GM19240 (cell line): ENCODE results near the gene SLC36A4.
"Not testable (repeated sequence)": the region's sequence is repeated elsewhere in the genome, so short reads cannot be mapped to it uniquely, and the experiment has no call there.

Source experiments
- DNase-seq: peaks from one replicate; pipeline ENCODE4 v3.0.0; 2011; ENCODE audit warnings: low spot score; ENCODE audit not compliant: insufficient read length

SLC36A4 gene

DNA sequence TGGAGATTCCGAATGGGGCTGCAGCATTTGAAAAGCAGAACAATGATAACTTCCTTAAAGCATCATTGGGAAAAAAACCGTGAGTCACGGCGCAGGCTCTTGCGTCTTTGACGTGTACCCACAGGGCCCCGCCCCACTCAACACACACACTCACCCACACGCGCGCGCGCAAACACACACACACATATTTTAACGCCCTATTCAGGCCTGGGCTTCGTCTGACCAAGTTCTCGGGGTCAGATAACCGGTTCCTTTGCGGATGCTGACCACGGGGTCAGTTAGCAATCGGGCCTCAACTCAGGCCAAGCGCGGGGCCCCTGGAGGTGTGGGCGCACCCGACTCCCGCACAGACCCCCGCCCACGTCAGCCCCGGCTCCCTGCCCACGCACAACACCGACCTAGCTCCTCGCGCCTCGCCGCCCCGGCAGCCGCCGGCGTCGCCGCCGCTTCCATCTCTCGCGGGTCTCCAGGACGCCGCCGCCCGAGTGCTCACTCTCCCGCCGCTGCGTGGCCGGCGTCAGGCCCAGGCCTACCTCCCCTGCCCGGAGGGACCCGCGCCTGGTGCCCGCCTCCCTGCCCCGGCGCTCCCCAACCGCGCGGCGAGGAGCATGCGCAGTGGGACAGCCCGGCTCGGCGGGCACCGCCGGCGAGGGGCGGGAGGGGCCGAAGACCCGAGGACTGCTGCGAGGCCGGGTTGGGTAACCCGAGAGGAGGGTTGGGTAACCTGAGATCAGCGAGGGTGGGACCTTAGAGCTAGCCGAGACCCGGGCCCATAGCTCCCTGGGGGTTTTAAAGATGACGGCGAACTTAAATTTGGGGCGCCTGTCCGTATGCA is at the start of gene SLC36A4:
Gene SLC36A4 (minus strand): TSS at position 612 of the 835 bp plus-strand sequence. CDS start 159 bp downstream, at position 453.
- peak; percentile 34 for DNase-seq

GRCh38 chr11:93246790-93247189 is 49.0 kb upstream of the SLC36A4 start:
- not testable (repeated sequence) for DNase-seq

- no peak for DNase-seq
These were observed 46.2 kb upstream of the SLC36A4 start for GRCh38 chr11:93244018-93244417.

- DNase-seq = no peak
These were observed 42.2 kb upstream of the SLC36A4 start for GRCh38 chr11:93239966-93240365.

GRCh38 chr11:93238956-93239355 is 41.2 kb upstream of the SLC36A4 start:
- no peak for DNase-seq

DNA sequence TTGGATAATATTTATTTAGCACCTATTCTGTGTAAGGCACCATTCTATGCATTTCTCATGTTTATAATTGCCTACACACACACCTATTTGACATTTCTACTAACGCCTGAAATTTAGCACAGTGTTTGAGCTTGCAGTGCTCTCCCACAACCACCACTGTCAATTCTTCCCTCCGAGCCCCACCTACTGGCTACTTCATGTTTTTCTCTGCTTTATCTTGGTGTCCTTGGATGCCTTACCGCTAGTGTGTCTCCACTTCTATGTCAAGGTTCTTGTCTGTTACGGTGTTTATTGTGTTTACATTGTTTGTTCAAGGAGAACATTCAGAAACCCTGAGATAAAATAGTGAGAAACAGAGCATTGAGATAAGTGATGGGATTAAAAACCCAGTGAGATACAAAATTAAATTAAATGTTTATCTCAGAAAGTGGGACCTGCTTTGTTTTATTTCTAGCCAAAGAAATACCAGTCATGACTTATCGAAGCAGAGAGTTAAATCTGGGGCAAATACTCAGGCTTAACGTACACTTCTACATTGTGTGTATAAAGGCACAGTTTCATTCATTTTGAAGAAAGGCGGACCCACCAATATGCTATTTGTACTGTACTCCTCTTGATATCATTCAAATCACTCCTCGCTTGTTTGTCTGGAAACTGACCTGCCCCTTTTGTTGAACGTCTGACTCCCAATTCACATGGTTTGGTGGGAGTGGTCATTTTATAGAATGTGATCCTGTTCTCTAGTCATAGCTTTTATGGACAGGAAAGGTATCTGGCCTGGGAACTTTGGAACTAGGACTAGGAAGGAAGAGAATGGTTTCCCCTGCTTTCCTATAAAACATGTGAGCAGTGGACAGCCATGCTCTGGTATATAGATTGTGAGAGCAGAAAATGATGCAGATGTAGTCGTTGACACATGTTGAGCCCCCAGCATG is 39.2 kb upstream of the SLC36A4 start:
- DNase-seq = no peak

DNA sequence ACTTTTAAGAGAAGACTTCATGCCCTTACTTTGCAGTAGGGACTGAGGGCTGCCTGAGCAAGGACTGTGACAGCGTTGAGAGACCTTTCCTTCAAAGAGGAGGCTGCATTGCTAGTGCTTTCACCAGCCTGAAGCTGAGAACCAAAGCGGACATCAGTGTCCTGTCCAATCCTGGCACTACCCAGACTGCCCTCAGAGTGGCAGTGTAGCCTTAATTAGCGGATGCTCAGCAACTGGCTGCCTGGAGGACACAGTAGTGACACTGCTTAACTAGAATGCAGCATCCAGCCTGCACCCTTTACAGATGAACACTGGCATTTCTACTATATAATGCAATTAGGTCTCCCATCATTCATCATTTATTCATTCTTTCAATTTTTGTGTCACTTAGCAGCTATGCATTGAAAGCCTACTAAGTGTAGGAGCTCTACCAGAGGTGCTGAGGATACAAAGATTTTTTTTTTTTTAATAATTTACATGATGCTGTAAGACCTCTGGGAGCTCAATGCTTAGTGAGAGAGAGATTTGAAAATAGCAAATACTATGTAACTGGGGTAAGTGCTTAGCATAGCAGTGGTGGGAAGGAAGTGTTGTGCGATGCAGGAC is 36.9 kb upstream of the SLC36A4 start:
- DNase-seq = peak; percentile 30

GRCh38 chr11:93229876-93230275 is 32.1 kb upstream of the SLC36A4 start:
- no peak for DNase-seq

DNA sequence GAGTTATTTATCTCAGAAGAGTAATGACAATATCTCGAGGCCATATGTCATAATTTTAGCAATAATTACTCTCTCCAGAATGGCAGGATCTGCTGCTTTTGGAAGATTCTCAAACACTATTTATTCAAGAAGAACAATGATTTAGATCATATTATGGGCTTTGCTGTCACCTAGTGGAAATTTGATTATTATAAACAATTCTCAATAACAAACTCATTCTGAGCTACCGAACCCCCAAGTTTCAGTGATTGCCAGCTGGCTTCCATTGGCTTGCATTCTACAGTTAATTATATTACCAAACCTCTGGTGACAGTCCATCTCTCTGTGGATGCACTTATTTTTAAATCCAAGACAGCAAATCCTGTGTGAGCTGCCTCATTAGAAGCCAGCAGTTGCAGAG is 27.9 kb upstream of the SLC36A4 start:
- no peak for DNase-seq

DNA sequence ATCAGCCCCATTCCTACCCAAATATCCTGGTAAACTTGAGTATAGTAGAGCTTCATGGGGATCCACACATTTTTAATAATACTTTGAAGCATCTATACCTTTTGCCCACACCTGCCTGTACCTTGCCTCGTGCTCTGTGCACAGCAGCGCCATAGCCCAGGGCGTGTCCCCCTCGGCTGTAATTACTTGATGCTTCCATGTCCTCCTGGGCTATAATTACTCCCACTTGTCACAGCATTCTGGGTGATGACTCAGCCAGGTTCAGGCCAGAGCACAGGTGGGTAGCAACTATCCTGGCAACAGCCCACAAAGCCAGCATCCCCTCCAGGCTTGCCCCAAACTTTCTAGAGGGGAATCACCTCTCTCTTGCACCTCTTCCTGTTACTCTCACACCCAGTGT is 23.7 kb upstream of the SLC36A4 start:
- DNase-seq = no peak

- no peak for DNase-seq
These were observed 22.3 kb upstream of the SLC36A4 start for GRCh38 chr11:93220078-93220477.

DNA sequence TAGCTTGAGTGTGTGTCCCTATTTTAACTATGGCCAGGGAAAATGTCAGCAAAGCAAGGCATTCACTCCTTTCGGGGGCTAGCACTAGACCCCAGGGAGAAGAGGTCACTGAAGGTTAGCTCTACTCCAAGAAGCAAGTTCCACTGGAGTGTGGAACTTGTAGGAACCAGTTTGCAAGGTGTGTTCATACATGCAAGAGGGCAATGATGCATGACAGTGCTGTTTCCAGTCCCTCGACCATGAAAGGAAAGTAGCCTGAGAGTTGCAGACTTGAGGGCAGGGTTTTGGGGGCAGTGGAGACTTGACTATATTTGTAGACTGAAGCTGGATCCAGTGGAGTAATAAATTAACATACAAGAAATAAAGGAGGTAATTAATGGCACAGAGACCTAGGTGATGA is 21.6 kb upstream of the SLC36A4 start:
- no peak for DNase-seq

DNA sequence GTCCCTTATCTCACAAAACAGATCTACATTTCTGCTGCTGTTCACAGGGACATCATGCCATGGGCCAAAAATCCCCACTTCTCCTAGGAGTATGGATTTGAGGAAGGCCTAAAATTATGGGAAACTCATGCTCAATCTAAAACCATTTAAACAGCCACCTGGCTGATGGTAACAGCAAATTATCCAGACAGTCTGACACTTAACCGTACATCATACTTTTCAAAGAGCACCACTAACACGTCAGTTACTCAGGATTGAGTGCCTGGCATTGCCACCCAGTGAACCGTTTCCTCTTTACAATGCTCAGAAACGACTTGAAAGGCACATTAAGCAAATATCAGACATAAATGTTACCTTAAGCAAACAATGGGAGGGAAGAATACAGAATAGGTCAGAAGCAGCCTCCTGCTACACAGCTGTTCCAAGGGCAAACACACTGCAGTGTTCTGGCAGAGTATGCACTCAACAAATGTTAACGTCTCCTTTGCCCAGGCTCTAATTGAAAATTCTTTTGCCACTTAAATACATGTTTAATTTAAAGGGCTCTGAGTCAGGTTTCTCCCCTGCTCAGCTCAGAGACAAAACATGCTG is 18.8 kb upstream of the SLC36A4 start:
- DNase-seq = no peak

DNA sequence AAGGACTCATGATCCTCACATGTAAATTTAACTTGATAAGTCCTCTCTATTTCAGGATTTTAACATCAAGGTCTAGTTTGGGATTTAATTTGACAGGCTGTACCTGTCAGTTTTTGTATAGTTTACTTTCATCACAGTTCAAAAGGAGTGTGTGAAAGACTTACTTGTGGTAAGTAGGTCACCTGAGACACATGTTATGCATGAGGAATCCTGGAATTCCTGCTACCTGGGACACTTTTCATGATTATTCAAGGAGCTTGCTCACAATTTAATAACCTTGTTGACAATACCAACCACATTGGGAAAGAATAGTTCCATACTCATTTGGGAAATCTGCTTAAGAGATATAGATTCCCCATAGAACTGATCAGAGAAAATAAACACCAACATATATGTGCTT is 15.8 kb upstream of the SLC36A4 start:
- no peak for DNase-seq

GRCh38 chr11:93212094-93212493 is 14.3 kb upstream of the SLC36A4 start:
- no peak for DNase-seq

GRCh38 chr11:93209466-93209865 is 11.7 kb upstream of the SLC36A4 start:
- DNase-seq = no peak

DNA sequence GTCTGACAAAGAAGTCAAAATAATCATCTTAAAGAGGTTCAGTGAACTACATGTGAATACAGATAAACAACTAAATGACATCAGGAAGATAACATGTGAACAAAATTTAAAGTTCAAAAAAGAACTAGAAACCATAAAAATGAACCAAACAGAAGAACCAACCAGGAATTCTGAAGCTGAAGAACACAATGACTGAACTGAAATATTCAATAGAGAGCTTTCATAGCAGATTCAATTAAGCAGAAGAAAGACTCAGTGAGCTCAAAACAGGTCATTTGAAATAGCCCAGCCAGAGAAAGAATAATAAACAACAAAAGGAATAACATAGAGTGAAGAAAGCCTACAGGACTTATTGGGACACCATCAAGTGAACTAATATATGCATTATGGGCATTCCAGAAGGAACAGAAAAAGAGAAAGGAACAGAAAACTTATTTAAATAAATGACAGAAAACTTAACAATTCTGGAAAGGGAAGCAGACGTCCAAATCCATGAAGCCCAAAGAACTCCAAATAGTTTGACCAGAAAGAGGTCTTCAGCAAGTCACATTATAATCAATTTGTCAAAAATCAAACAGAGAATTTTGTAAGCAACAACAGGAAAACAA is 11.0 kb upstream of the SLC36A4 start:
- DNase-seq = no peak

- DNase-seq = no peak
These were observed 1.8 kb upstream of the SLC36A4 start for GRCh38 chr11:93199616-93200015.

- no peak for DNase-seq
These were observed 539 bp upstream of the SLC36A4 start for GRCh38 chr11:93198215-93198845.

DNA sequence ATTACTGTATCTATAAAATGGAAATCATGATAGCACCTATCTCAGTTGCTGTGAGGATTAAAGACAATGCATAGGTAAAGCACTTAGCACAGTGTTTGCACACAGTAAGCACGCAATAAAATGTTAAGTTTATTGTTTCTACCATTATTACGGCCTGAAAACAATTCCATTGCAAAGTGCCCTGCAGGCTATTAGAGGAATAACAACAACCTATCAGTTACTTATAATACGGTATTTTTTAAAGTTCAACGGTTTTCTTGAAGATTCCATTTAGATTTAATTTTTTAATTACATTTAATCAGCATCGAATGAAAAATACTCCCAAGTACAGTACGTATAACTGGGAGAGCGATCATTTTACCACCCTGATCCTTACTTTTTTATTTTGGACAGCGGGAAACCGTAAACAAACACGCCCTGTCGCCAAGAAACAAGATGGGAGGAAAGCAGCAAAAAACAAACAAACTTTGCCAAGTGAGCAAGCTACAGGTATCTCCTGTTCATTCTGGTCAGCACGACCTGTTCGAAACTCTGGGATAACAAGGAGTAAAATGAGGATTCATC is 893 bp downstream of the SLC36A4 start:
- DNase-seq = no peak
